Panc1 (cell line): ENCODE measurements around the gene SPATA18. TPM values are rescaled to one million over a fixed set of nuclear protein-coding genes. Genes with fewer than 3 reads are reported as not detected.
A peak's percentile ranks its signal among the peaks of the same experiment; 100 is the strongest.

Experiments
- ATAC-seq: fragments of 200-7000 bp; cut with Tn5 transposase; 2 replicates; pipeline ENCODE4 v1.9.1; 2020; ENCODE audit warnings: mild to moderate bottlenecking, moderate library complexity
- BruUV-seq: library from RNA; stranded (reverse); fragments of 400-500 nt; replicated peaks from 2 replicates; lab custom pipeline; 2021; lab: Mats Ljungman, UMichigan
- CTCF ChIA-PET: fragments of 300-600 bp; sonication (Branson Sonifier 250); formaldehyde crosslinking; loops from one replicate; lab custom pipeline; 2022; ENCODE audit warnings: antibody characterized with exemption; lab: Charles Lee
- POLR2A ChIA-PET: fragments of 300-600 bp; sonication (Branson Sonifier 250); formaldehyde crosslinking; loops from one replicate; lab custom pipeline; 2022; ENCODE audit warnings: antibody characterized with exemption; lab: Charles Lee
- DNase-seq: peaks from one replicate; pipeline ENCODE4 v3.0.0-alpha.2; 2010; ENCODE audit warnings: low read depth, low spot score
- H3K27ac ChIP-seq: 2 replicates; pipeline ENCODE4 v1.5.1; 2011; ENCODE audit warnings: mild to moderate bottlenecking, low read length, inconsistent platforms
- H3K27me3 ChIP-seq: fragments of 200-500 bp; sonication (Bioruptor generic); 2 replicates; pipeline ENCODE4 v1.6.0; 2014; ENCODE audit warnings: low read length, inconsistent platforms; ENCODE audit not compliant: control insufficient read depth, insufficient read depth
- H3K36me3 ChIP-seq: fragments of 200-500 bp; sonication (Bioruptor generic); 2 replicates; pipeline ENCODE4 v1.5.1; 2014; ENCODE audit warnings: inconsistent platforms, mild to moderate bottlenecking, low read length, moderate library complexity; ENCODE audit not compliant: control insufficient read depth, insufficient read depth
- H3K4me1 ChIP-seq: 2 replicates; pipeline ENCODE4 v1.5.1; 2011; ENCODE audit warnings: inconsistent platforms, mild to moderate bottlenecking, low read length, moderate library complexity; ENCODE audit not compliant: control insufficient read depth, insufficient read depth
- H3K4me3 ChIP-seq, 2 experiments: 2 replicates each; pipeline ENCODE4 v1.5.1; 2011 to 2012; ENCODE audit warnings: low read depth in 2 of 2, low read length in 2 of 2, mild to moderate bottlenecking in 2 of 2, inconsistent platforms in 1 of 2, moderate library complexity in 1 of 2
- H3K9me3 ChIP-seq: fragments of 200-500 bp; sonication (Bioruptor generic); 2 replicates; pipeline ENCODE4 v1.5.1; 2014; ENCODE audit warnings: low read depth, mild to moderate bottlenecking, inconsistent platforms, low read length, moderate library complexity; ENCODE audit not compliant: control insufficient read depth, insufficient read depth
- CTCF ChIP-seq: fragments of 450-650 bp; IDR thresholded peaks from 2 replicates; pipeline ENCODE4 v1.5.1; 2017; ENCODE audit warnings: mild to moderate bottlenecking
- POLR2AphosphoS5 ChIP-seq: IDR thresholded peaks from 2 replicates; pipeline ENCODE4 v1.6.1; 2012; ENCODE audit warnings: mild to moderate bottlenecking, low read depth, low read length, moderate library complexity
- REST ChIP-seq, 2 experiments: IDR thresholded peaks; 2 replicates each; pipeline ENCODE4 v1.6.1; 2011 to 2012; ENCODE audit warnings: low read depth in 2 of 2, control low read depth in 1 of 2, low read length in 1 of 2, mild to moderate bottlenecking in 1 of 2, moderate library complexity in 1 of 2; ENCODE audit not compliant: insufficient read depth in 1 of 2
- SIN3A ChIP-seq: IDR thresholded peaks from 2 replicates; pipeline ENCODE4 v1.6.1; 2012; ENCODE audit warnings: low read depth, mild to moderate bottlenecking, low read length, moderate library complexity, borderline replicate concordance; ENCODE audit not compliant: insufficient read depth
- TCF7L2 ChIP-seq: IDR thresholded peaks from 2 replicates; pipeline ENCODE4 v1.6.1; 2011; ENCODE audit warnings: mild to moderate bottlenecking, low read depth, low read length, inconsistent platforms
- in situ Hi-C: cut with HindIII; loops from 2 replicates; pipeline ENCODE4 v1.10.0; 2016; ENCODE audit warnings: low sequenced_read_pairs, low pct_unique_long_range_greater_than_20kb
- intact Hi-C: fragments of 100-400 bp; cut with micrococcal nuclease; formaldehyde crosslinking; loops from one replicate; pipeline ENCODE4 v1.10.0; 2022; ENCODE audit not compliant: unreplicated experiment
- total RNA-seq: library from RNA; stranded (reverse); gene quantifications from one replicate; pipeline ENCODE4 v1.2.1, GENCODE V29; 2021; ENCODE audit not compliant: unreplicated experiment

The SPATA18 gene
- total RNA-seq, 1 experiment from 2014 or later: 0.39 TPM

- DNase-seq (no peak), ATAC-seq (no peak)
- intact Hi-C loops: no loop called here
- H3K4me3 ChIP-seq: no peak overlapping the region
- H3K27ac ChIP-seq: no peak overlapping the region
- peaks cover 27% of the 10 kb centered on the region for H3K27me3 ChIP-seq
- in situ Hi-C loops: no loop called here
- no peak for TF ChIP-seq REST (IDR thresholded peaks at IDR 0.05; ENCODE audit: insufficient read depth in 1 of 2, low read depth in 2 of 2, low read length in 1 of 2)
- no peak for TF ChIP-seq TCF7L2
- TF ChIP-seq POLR2AphosphoS5: no peak
- TF ChIP-seq CTCF: no peak
- no peak for TF ChIP-seq SIN3A
- BruUV-seq: no TSS peak
- ChIA-PET POLR2A (no interaction called here), CTCF (no interaction called here)
- no peaks in the 10 kb centered on the region for H3K36me3 ChIP-seq
- no peaks in the 10 kb centered on the region for H3K9me3 ChIP-seq
- H3K4me1 ChIP-seq: no peaks in the 10 kb centered on the region
These were observed 1.8 kb upstream of the SPATA18 start for GRCh38 chr4:52049266-52049665.

- H3K27ac ChIP-seq: no peak overlapping the region
These were observed 741 bp downstream of the SPATA18 start for GRCh38 chr4:52051615-52052474.

More at GRCh38 chr4:52051615-52052474, 741 bp downstream of the SPATA18 start:
- no peak for DNase-seq
- peaks cover 20% of the 10 kb centered on the region for H3K27me3 ChIP-seq
- ATAC-seq: peak; percentile 93
- in situ Hi-C loops: no loop called here
- no peaks in the 10 kb centered on the region for H3K36me3 ChIP-seq
- intact Hi-C loops: no loop called here
- POLR2A ChIA-PET: no interaction called here
- CTCF ChIA-PET: no interaction called here
- BruUV-seq: no TSS peak
- no peaks in the 10 kb centered on the region for H3K4me1 ChIP-seq
- no peaks in the 10 kb centered on the region for H3K9me3 ChIP-seq
- TF ChIP-seq CTCF: no peak
- no peak for TF ChIP-seq POLR2AphosphoS5
- TF ChIP-seq SIN3A: no peak
- TF ChIP-seq TCF7L2: no peak
- TF ChIP-seq REST (IDR thresholded peaks at IDR 0.05; ENCODE audit: insufficient read depth in 1 of 2, low read depth in 2 of 2, low read length in 1 of 2): no peak
- H3K4me3 ChIP-seq: peak overlapping the region; percentile 49 to 51
